CD4-positive, alpha-beta T cell treated with Interleukin-15 for 4 hours (primary cell): ENCODE measurements around the gene TEX29.

Source experiments
- DNase-seq: peaks from one replicate; pipeline ENCODE4 v3.0.0-alpha.2; 2020; ENCODE audit warnings: low spot score

The TEX29 gene

DNA sequence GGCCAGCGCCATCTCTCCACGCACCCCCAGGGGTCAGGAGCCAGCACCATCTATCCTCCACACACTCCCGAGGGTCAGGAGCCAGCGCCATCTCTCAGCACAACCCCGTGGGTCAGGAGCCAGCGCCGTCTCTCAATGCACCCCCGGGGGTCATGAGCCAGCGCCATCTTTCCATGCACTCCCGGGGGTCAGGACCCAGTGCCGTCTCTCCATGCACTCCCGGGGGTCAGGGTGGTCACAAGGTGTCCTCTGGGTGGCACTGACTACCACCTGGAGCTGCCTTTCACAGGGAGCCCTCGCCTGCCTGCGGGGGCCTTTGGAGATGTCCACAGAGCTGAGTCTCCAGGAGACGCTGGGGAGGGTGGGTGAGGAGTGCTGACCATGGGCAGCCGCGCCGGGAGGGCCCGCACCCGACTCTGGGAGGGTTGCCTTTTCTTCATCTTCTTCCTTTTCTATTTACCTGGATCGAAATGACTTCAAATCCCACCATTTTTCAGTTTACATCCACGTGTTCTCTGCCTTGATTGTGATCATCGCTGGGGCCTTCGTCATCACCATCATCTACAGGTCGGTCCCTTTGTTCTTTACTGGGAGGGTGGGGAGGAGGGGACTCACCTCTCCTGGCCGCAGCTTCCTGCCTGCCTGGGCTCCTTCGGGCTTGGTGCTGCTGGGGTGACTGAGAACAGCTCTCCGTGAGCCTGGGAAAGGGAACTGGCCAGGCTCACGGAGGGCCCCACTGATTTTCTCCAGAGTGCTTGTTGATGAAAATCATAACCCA lies 19.1 kb downstream of the TEX29 start:
- DNase-seq, result no peak

GRCh38 chr13:111341886-111342285 lies 21.4 kb downstream of the TEX29 start:
- no peak for DNase-seq

- no peak for DNase-seq
Observed at GRCh38 chr13:111342721-111343120, 22.3 kb downstream of the TEX29 start.

DNA sequence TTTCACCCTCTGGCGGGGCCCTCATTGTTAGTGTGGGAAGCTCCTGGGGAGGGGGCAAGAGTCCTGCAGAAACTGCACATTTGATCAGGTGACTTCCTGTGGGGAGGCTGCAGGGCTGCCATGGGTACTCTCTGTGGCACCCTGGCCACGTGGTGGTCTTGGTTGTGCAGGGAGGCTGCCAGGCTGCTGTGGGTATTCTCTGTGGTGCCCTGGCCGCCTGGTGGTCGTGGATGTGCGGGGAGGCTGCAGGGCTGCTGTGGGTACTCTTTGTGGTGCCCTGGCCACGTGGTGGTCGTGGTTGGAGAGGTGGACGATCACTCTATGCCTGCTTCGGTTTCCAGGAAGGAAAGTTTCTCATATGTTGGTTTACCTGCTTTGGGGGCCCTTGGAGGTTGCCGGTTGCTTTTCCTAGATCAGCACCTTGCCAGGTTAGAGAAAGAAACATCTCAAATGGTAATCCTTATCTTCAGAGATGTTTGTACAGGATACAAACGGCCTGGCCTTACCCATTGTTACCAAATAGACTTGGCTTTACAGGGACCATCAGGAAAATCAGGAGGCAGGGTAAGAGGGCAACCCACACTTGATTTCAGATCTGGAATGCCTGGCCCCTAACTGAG lies 22.9 kb downstream of the TEX29 start:
- DNase-seq, result no peak

- no peak for DNase-seq
Observed at GRCh38 chr13:111344471-111345191, 24.2 kb downstream of the TEX29 start.

GRCh38 chr13:111345682-111346081 lies 25.2 kb downstream of the TEX29 start:
- no peak for DNase-seq

DNA sequence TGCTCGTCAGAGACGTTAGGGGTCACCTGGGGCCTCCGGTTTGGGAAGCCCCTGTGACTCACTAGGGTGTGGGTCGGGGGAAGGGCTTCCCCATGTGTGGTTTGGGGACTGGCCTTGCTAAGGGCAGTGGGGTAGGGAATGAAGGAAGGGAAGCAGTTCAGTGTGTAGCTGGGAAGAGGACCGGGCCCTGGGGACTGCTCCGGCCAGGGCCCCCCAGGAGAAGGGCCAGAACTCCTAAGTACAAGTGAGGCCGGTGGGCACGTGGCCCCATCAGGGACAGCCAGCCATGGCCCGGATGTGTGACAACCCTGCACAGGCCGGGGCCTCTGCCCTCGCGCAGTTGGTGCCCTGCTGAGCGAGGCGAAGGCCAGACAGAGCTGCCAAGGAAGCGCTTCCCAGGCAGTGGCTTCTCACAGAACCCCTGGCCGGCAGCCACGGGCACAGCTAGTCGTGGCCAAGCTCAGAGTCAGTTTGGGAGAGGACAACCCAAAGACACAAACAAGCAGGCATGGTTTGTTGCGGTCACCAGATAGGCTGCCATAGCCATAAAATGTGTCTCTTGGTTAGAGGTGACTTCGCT lies 25.7 kb downstream of the TEX29 start:
- no peak for DNase-seq

- DNase-seq, result no peak
Observed at GRCh38 chr13:111347438-111347837, 27.0 kb downstream of the TEX29 start.

DNA sequence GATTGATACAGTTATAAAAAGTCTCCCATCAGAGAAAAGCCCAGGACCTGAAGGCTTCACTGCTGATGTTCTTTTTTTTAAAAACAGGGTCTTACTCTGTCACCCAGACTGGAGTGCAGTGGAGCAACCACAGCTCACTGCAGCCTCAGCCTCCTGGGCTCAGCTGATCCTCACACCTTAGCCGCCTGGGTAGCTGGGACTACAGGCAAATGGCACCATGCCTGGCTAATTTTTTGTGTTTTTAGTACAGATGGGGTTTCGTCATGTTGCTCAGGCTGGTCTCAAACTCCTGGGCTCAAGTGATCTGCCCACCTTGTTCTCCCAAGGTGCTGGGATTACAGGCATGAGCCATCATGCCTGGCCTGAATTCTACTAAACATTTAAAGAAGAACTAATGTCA lies 33.1 kb downstream of the TEX29 start:
- DNase-seq, result no peak

DNA sequence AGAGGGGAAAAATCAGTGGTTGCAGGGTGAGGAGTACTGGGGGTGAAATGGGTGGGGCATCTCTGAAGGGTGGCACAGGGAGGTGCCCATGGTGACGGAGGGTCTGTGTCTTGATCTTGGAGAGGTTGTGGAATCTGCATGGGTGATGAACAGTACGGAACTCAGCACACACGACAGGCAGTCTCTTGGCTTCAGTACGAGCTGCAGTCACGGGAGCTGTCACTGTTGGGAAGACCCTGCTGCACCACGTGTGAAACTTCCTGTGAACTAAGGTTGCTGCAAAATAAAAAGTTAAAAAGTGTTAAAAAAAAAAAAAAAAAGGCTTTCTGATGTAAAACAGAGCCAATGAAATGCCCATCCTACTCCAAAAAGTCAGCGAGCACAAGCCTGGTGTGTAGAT lies 34.3 kb downstream of the TEX29 start:
- no peak for DNase-seq

DNA sequence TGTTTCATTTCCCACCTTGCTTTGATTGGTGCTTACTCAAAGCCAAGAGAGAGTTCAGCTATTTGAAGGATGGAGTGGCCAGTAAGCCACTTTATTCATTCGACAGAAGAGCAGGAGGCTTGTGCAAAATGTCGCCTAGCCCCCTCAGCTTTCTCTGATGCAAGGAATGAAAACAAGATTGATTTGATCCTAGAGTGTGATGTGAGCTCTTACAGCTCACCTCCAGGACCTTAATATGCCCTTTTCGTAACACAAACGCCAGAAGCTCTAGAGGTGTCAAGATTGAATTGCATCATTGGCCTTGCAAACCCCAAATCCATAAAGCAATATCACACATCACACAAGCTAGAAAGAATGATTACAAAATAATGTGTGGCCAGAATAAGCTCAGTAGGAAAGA lies 36.4 kb downstream of the TEX29 start:
- DNase-seq, result no peak

GRCh38 chr13:111359237-111359915 lies 38.9 kb downstream of the TEX29 start:
- DNase-seq, result no peak

GRCh38 chr13:111359930-111360329 lies 39.5 kb downstream of the TEX29 start:
- no peak for DNase-seq

DNA sequence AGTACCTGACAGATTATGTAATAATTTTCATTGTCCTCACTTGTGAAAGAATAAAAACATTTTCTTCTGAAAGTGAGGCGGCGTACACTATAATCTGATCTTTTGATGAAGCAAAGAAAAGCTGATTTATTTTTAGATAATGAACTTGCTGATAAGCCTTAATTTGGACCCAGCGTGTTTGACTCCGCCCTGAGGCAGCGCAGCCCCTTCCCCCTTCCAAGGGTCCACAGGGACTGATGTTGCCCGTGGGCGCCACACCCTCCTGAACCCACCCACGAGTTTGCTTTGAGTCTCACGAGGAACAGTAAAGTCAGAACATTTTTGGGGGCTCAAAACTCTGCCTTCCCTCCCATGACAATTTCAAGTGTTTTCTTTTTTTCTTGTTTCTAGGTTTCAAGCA lies 40.0 kb downstream of the TEX29 start:
- DNase-seq, result no peak

DNA sequence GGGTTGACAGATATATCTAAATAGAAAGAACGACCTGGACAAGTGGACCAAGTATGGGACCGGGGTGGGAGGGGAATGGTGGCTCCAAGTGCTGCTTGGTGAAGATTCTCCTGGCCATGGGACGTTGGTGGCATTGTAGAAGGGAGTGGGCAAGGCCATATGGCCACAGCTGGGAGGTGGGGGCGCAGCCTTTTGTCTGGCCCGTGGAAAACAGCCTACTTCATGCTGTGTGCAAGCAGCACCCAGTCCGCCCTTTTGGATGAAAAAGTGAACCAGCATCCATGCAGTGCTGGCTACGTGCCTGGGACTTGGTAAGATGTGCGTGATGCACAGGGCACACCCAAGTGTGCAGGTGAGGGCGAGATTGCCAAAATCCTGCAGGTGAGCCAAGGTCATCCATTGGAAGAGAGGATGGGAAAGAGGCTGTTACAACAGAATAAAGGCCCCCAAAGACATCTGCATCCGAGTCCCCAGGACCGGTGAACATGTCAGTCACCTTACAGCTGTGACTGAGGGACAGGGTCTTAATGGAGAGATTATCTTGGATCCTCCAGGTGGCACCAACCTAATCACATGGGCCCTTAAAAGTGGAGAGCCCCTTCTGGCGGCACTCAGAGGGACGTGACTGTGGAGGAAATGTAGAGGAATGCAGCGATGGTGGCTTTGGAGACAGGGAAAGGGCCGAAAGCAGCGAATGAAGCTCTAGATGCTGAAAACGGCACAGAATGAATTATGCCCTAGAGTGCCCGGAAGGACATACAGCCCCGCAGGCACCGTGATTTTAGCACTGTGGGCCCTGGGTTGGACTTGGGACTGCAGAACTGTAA lies 40.8 kb downstream of the TEX29 start:
- DNase-seq, result no peak

DNA sequence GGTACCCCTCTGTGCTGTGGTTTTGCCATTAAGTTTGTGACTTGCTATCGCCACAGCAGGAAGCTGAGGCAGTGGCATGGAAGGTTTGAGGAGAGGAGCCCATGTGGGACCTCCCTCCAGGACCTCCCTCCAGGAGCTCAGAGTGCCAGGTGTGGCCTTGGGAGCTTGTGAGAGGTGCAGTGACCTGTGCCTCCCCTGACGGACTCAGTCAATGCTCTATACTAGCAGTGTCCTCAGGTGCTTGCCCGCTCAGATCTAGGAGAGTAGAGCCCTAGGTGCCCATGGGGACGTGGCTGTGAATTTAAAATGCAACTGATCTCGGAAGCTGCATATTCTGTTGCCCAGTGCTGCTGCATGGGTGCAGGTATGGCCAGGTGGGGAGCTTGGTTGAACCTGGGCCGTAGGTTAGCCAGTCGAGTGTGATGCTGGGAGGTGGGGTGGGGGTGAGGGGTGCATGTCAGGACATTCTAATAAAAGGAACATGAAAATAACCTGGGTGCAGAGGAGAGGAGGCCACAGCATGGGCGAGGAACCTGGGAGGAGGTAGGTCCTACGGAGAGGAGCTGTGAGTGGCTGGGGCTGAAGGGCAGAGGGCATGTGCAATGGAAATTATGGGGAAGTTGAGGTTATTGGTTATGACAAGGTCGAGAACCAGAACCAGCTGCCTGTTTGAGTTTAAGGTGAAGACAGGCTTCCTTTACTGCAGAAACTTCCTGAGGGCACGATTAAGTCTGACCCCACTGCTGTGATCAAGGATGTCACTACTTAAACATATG lies 41.6 kb downstream of the TEX29 start:
- no peak for DNase-seq

- no peak for DNase-seq
Observed at GRCh38 chr13:111363121-111363520, 42.7 kb downstream of the TEX29 start.

- DNase-seq, result no peak
Observed at GRCh38 chr13:111363591-111363990, 43.1 kb downstream of the TEX29 start.

GRCh38 chr13:111365149-111366005 lies 44.9 kb downstream of the TEX29 start:
- DNase-seq, result no peak

DNA sequence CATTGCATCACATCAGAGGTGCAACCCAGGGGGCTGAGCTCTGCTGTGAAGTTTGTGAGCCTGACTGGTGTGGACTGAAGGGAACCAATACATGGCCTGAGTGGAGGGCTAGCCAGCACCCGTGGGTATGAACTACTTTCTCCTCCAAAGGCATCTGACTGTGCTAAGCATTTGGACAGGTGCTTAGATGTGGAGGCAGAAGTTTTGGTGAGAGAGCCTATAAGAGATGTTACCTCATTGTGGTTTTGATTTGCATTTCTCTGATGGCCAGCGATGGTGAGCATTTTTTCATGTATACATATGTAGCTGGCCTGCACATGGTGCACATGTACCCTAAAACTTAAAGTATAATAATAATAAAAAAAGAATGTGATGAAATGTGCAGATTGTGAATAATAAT lies 46.9 kb downstream of the TEX29 start:
- no peak for DNase-seq
